HFFc6 (cell line): ENCODE results near the gene COX4I1. TPM values are rescaled to one million over a fixed set of nuclear protein-coding genes. Genes with fewer than 3 reads are reported as not detected.

Source experiments
- DNase-seq: peaks from one replicate; pipeline ENCODE4 v3.0.0-alpha.2; 2018
- H3K27ac Mint-ChIP-seq: 2 replicates; pipeline ENCODE4 v1.8.0; 2020; ENCODE audit warnings: mild to moderate bottlenecking, mixed read lengths
- H3K27me3 Mint-ChIP-seq: 2 replicates; pipeline ENCODE4 v1.8.0; 2021; ENCODE audit warnings: mild to moderate bottlenecking, moderate library complexity, mixed read lengths; ENCODE audit not compliant: insufficient read depth
- H3K36me3 Mint-ChIP-seq: 2 replicates; pipeline ENCODE4 v1.8.0; 2021; ENCODE audit warnings: low read depth, mixed read lengths
- H3K4me1 Mint-ChIP-seq: 2 replicates; pipeline ENCODE4 v1.8.0; 2020; ENCODE audit warnings: low read depth, mixed read lengths
- H3K4me3 Mint-ChIP-seq: 2 replicates; pipeline ENCODE4 v1.8.0; 2020; ENCODE audit warnings: mild to moderate bottlenecking, moderate library complexity, mixed read lengths
- H3K9me3 Mint-ChIP-seq: 2 replicates; pipeline ENCODE4 v1.8.0; 2020; ENCODE audit warnings: mild to moderate bottlenecking, mixed read lengths
- total RNA-seq, 6 experiments: library from RNA; stranded (reverse); fragmentation: NEBNext Ultra II Directional; extraction: Animal tissue kit (Norgen Biotek cat#: 25700); gene quantifications; 2 replicates in 1 of 6; 3 replicates in 5 of 6; pipeline ENCODE4 v1.2.3, GENCODE V29; 2021
- TF ChIP-seq, protein P1 (sequence below): fragments of 200-600 bp; sonication (generic); IDR thresholded peaks from 2 replicates; pipeline ENCODE4 v1.5.0; 2021; ENCODE audit warnings: antibody characterized with exemption, mild to moderate bottlenecking

The COX4I1 gene
- total RNA-seq, 6 experiments from 2014 or later: 427 to 518 (median 497) TPM

GRCh38 chr16:85847681-85848601, 48.4 kb downstream of the COX4I1 start:
- H3K4me1 Mint-ChIP-seq: no peaks in the 10 kb centered on the region
- H3K27ac Mint-ChIP-seq: no peak overlapping the region
- peaks cover under 1% of the 10 kb centered on the region; the same call in 1 of the 2 replicates for H3K9me3 Mint-ChIP-seq
- H3K36me3 Mint-ChIP-seq: no peaks in the 10 kb centered on the region
- no peak overlapping the region for H3K4me3 Mint-ChIP-seq
- DNase-seq: no peak
- H3K27me3 Mint-ChIP-seq: peaks cover 66% of the 10 kb centered on the region
- TF ChIP-seq, protein P1, sequence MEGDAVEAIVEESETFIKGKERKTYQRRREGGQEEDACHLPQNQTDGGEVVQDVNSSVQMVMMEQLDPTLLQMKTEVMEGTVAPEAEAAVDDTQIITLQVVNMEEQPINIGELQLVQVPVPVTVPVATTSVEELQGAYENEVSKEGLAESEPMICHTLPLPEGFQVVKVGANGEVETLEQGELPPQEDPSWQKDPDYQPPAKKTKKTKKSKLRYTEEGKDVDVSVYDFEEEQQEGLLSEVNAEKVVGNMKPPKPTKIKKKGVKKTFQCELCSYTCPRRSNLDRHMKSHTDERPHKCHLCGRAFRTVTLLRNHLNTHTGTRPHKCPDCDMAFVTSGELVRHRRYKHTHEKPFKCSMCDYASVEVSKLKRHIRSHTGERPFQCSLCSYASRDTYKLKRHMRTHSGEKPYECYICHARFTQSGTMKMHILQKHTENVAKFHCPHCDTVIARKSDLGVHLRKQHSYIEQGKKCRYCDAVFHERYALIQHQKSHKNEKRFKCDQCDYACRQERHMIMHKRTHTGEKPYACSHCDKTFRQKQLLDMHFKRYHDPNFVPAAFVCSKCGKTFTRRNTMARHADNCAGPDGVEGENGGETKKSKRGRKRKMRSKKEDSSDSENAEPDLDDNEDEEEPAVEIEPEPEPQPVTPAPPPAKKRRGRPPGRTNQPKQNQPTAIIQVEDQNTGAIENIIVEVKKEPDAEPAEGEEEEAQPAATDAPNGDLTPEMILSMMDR: no peak

DNA sequence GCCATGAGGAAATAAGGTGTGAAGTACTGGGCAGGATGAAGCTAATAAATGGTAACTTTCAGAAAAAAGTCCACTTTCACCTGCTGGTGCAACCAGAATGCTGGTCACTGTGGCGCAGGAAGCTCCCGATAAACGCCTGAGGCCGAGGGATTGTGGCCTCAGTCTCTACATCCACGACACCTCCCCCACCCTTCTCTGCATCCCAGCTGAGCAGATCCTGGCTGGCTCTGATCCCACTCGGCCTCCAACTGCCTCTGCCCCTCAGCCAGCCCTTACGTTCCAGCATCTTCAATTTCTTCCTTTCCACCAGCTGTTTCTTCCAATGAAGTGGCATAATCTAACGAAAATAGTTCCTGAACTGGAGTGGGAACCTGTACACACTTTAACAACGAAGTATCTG, 49.5 kb downstream of the COX4I1 start:
- Mint-ChIP-seq H3K27me3 (peaks cover 72% of the 10 kb centered on the region), H3K36me3 (no peaks in the 10 kb centered on the region), H3K4me3 (no peak overlapping the region), H3K4me1 (no peaks in the 10 kb centered on the region), H3K27ac (no peak overlapping the region), H3K9me3 (no peaks in the 10 kb centered on the region)
- no peak for DNase-seq
- TF ChIP-seq, protein P1: no peak

DNA sequence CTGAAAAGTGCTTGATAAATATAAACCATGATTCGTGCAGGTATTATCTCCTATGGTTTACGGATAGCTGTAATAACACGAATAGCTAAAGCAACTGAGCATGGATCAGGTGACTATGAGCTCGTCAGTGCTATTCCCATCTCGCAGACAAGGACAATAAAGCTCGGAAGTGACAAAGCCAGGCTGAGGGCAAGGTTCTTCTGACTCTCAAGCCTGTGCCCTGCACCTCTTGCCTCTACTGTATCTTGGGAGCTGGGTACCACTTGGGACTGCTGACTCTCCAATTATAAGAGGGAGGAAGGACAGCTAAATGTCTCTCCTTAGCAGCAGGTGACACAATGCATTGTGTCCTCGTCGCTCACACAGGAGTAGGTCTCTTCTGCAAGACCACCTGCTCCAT, 49.9 kb downstream of the COX4I1 start:
- H3K4me3 Mint-ChIP-seq: no peak overlapping the region
- H3K27me3 Mint-ChIP-seq: peaks cover 70% of the 10 kb centered on the region
- no peaks in the 10 kb centered on the region for H3K36me3 Mint-ChIP-seq
- no peak for DNase-seq
- H3K27ac Mint-ChIP-seq: no peak overlapping the region
- H3K4me1 Mint-ChIP-seq: no peaks in the 10 kb centered on the region
- TF ChIP-seq, protein P1: no peak
- H3K9me3 Mint-ChIP-seq: no peaks in the 10 kb centered on the region

DNA sequence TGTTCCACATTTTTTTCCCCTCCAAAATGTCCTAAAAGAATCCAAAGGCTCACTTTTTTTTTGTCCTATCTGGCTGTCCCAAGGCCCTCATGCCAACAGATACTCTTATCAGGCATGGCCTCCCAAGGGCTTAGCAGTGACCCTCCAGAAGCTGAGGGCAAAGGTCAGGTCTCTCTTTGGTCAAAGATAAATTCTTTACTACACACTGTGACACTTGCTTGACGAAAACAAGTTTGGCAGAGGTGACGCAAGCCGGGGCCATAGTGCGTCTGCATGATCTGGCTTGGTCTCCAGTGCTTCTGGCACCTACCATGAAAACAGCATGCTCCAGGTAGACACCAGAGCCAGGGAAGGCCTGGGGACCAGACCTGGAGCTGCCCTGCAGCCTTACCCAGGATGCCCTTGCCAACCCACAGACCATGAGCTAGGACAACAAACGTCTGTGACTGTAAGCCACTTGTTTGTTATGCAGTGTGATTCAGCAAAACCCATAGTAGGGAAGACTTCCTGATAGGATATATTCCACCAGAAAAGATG, 50.9 kb downstream of the COX4I1 start:
- peaks cover 5% of the 10 kb centered on the region; the same call in 1 of the 2 replicates for H3K9me3 Mint-ChIP-seq
- H3K27me3 Mint-ChIP-seq: peaks cover 61% of the 10 kb centered on the region
- no peaks in the 10 kb centered on the region for H3K4me1 Mint-ChIP-seq
- no peak for DNase-seq
- H3K27ac Mint-ChIP-seq: no peak overlapping the region
- TF ChIP-seq, protein P1: no peak
- H3K36me3 Mint-ChIP-seq: no peaks in the 10 kb centered on the region
- H3K4me3 Mint-ChIP-seq: no peak overlapping the region

DNA sequence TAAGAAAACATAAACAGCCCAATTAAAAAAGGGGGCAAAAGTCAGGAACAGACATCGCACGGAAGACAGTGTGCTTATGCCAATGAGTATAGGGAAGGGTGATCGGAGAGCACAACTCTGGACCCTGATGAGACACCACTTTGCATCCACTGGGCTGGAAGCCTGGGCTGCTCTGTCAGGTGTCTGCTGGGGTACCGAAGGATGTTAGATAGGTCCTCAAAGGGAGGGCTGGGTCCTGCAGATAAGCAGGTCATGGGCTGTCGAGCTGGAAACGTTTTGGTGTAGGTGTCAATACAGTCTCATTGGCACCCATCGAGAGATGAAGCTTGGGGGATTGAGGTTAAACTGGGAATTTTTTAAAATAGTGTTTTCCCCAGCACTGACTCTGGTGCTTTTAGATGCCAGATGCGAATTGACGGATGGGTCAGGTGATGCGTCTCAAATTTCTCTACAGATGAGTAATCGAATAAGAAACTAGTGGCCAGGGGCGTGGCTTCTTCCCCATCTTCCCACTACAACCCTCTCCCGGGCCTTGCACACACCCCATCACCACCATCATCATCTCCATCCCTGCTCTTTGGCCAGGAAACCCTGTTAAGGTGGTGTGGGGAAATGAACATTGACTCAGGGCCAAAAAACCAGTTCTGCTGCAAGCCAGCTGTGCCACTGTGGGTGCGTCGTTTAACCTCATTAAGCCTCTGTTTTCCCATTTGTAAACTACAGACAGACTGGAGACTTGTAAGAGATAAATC, 51.7 kb downstream of the COX4I1 start:
- peaks cover 9% of the 10 kb centered on the region for H3K9me3 Mint-ChIP-seq
- no peak overlapping the region for H3K4me3 Mint-ChIP-seq
- no peak overlapping the region for H3K27ac Mint-ChIP-seq
- TF ChIP-seq, protein P1: no peak
- DNase-seq: no peak
- no peaks in the 10 kb centered on the region for H3K36me3 Mint-ChIP-seq
- no peaks in the 10 kb centered on the region for H3K4me1 Mint-ChIP-seq
- H3K27me3 Mint-ChIP-seq: peaks cover 61% of the 10 kb centered on the region
